NCI-H2171 (cell line): ENCODE results near the gene CLEC9A.

Experiments used
- DNase-seq: peaks from one replicate; lab custom pipeline; 2025; lab: John Stamatoyannopoulos, UW

CLEC9A gene

DNA sequence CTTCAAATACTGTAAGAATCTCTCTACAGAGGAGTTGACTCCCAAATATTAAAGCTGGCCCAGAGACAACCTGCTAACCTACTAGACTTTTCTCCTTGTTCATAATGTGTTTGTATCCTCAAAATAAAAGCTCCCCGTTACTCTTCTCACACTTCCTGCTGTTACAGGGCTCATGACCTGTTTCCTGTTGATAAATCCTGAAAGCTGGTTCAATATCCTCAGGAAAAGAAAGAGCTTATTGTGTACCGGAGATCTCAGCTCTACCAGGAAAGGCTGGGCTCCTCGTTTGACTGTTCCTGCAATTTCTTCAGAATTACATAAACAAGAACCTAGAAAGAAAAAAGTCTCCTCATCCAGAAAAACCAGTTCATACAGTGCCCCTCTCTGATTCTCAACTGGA lies 37.5 kb downstream of the CLEC9A start:
- DNase-seq: no peak

DNA sequence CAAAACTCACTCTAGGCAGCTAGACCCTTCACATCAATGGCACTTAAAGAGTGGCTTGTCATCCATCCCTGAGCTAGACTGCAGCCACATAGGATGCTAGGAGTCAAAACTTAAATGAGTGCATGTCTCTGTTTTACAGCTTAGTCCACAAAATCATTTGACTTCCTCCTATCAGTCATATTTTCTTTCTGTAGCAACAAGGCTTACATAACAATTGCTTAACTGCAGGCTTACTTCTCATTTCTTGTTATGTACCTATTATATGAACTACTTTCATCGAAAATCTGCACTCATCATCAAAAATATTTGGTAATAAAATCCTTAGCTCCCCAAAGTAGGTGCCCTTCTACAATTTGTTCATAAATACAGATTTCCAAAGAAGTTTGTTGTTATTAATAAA lies 38.2 kb downstream of the CLEC9A start:
- no peak for DNase-seq

- no peak for DNase-seq
These were observed 38.6 kb downstream of the CLEC9A start for GRCh38 chr12:10069099-10069498.

DNA sequence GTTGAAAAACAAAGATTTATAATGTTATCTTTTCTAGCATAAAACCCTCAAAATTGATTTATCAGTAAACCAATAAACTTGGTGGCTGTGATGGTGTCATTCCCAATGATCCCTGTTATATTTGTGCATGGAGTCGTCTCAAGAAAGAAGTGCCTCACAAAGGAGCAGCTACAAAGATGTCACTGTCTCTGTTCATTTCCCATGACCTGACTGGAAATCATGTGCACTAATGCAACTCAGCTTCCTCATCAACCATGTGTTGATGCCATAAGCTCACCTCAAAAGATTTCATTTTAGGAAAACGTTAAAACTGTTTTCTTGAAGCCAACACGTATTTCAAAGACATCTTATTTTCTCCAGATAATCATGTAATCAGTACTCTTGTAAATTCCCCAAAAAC lies 39.5 kb downstream of the CLEC9A start:
- no peak for DNase-seq

DNA sequence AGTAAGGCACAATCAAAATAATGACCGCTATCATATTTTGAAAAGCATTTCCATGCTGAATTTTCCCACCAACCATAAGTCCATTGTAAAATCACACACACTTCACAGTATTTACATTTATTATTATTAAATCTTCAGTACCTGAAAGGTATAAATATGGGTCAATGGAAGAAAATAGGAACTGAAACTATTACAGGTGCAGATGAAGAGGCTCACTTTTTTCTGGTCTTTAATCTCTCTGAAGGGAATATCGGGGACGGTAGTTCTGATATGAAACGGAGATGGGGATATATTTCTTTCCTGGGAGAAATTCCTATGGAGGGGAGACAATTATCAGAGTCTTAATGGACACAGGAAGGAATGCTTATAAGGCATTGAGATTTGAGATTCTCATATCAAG lies 39.9 kb downstream of the CLEC9A start:
- DNase-seq: no peak

- DNase-seq: no peak
These were observed 41.6 kb downstream of the CLEC9A start for GRCh38 chr12:10072131-10072530.

GRCh38 chr12:10073261-10073660 lies 42.8 kb downstream of the CLEC9A start:
- no peak for DNase-seq

DNA sequence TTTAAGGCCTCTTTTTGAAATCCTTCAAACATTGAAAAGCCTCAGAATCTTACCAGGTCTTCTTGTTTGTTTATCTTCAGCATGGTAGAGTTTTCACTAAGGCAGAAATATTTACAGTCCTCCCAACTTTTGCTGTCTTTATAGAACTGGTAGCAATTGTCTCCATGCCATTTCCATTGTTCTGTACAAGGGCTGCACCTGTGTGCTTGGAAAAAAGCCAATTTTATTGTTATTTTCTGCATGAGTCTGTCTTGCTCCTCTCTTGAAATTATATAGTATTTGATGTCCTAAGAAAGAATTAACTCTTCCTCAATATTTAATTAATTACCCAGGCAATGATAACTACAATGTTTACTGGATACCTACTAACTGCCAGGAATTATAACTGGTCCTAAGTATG lies 45.0 kb downstream of the CLEC9A start:
- no peak for DNase-seq

DNA sequence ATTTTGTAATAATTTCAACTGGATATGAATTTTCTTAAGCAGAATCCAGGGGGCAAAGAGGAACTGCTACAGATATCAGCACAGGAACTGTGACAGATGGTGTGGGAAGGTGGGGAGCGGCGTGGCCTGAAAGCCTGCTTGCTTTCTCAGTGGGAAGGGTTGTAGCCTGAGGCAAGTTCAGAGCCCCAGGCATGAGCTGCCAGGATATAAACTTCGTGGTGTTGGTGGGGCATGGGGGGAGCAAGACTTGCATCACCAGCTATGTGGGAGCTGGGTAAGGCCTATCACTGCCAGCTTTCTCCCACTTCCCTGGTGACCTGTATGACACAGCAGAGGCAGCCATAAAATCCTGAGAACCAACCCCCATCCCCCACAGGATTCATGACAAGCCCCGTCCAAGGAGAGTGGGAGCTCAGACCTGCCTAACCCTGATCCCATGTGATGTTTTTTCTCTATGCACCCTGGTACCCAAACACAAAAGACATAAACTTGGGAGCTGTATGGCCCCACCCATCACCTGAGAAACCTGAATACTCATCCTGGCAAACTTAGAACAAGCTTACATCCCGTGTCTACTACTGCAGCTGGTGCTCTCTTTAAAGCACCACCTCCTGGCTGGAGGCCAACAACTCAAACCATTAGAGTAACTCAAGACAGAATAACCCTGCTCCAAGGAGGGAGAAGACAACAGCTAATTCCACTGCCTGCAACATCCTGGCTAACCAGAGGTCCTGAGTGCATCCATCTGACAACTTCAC lies 51.8 kb downstream of the CLEC9A start:
- no peak for DNase-seq

- DNase-seq: no peak
These were observed 54.3 kb downstream of the CLEC9A start for GRCh38 chr12:10084733-10085132.

DNA sequence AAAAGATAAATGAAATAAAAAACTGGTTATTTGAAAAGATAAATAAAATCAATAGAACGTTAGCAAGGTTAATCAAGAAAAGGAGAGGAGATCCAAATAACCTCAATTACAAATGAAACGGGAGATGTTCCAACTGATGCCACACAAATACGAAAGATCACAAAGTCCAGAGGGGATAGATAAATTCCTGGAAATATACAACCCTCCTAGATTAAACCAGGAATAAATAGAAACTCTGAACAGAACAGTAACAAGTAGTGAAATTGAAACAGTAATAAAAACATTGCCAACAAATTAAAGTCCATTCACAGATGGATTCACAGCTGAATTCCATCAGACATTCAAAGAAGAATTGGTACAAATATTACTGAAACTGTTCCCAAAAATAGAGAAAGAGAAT lies 55.9 kb downstream of the CLEC9A start:
- no peak for DNase-seq

DNA sequence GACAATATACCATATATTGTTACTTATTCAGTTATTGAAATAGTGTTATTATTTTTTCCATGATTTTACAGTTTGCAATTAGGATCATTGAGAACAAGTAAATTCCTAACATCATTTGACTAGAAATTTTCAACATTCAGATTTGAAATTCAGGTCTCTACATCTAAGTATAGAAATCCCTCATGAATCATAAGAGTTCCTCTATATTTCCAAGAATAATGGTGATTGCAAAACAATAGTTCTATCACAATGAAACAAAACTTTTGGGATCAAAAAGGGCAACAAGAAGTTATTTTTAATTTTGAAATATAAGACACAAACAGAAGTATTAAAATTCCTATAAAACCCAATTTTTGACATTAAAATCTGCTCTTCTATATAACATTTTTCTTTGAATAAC lies 57.5 kb downstream of the CLEC9A start:
- DNase-seq: no peak

GRCh38 chr12:10088955-10089900 lies 58.7 kb downstream of the CLEC9A start:
- DNase-seq: no peak

DNA sequence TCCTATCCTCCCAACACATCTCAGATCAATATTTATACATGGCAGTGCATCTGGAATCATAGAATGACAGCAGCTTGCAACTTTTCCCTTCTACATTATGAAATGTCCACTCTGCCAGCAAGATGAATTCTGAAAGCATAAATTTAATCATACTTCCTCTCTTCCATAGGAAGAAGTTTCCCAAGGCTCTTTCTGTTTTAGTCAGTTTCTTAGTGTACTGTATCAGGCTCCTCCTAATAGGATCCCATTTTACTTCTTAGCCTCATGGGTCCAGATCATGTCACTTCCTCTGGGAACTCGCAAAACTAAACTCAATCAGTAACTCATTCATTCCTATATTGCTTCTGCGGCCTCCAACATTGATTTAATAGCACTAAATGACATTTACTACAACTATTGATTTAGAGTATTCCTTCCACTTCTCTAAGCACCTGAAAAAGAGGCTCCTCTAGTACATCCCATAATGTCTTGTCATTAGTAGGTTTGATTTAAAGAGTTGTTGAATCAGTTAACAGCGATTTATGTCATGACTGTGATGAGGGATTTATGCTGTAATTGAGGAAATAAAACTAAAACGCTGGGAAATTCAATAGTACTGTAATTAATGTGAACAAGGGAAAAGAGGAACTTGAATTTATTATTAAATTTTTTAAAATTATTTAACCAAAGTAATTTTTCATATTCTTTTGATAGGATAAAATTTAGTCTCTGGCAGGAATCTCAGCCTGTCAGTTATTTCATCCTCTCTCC lies 64.3 kb downstream of the CLEC9A start:
- no peak for DNase-seq

GRCh38 chr12:10095971-10096370 lies 65.5 kb downstream of the CLEC9A start:
- no peak for DNase-seq

- DNase-seq: no peak
These were observed 67.0 kb downstream of the CLEC9A start for GRCh38 chr12:10097521-10097920.

DNA sequence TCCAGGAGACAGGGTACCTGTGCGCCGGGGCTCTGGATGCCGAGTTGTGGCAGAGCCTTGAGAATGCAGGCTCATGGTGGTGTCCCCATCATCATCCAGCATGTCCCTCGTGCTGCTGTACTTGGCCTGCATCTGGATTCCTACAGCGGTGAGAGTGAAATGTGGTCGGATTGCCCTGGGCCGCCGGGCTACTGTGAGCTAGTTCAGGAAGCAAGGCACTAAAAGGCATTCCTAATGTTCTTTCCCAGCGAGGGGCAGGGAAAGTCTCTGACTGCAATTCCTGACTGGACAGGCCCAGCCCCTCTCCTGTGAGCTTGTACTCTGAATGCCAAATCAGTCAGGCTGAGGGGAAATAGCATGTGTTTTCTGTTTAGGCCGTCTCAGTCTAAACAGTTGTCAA lies 68.3 kb downstream of the CLEC9A start, which contains the start of gene CLEC1A:
Gene CLEC1A, minus strand, starts transcription at position 195 of the 400 bp plus-strand sequence. Its CDS starts 63 bp downstream, at position 132.
- DNase-seq: no peak

DNA sequence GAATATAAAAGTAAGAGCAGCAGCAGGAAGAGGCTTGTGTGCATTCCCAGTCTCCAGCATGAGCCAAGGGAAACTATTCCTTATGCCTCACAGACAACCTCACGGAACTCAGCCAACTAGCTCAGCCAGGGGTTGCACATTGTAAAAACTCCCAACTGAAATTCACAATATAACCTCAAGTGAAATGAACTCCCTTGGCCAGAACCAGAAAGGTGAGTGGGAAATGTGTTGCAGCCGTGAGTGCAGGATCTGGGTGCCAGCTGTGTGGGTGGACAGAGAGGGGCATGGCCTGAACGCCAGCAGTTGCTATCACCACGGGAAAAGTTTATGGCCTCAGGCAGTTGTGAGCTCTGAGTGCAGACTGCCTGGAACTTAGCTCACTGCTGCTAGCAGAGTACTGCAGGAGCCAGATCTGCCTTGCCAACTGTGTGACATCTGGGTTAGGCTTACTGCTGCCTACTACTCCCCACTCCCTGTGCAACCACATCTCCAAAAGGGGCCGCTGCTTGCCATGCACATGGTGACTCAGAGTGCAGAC lies 70.6 kb downstream of the CLEC9A start:
- DNase-seq: no peak

DNA sequence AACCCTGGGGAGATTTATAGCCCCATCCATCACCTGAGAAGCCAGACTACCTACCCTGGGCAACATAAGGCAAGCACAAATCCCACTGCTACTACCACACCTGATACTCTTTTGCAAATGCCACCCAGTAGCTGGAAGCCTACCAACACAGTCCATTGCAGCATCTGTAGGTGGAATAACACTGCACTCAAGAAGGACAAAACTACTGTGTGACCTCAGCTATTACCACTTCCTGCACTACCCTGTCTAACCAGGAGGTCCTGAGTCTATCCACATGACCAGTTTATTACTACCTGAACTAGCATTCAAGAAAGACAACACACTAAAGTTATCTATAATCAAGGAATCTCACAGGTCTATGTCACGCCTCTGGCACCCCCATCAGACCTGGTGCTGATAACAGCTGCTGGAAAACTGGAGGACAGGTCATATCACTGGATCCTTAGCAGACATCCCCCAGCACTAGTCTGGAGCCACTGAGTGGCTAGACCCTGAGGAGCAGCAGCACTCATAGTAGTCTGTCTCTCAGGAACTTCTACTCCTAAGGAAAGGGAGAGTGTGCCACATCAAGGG lies 71.3 kb downstream of the CLEC9A start:
- DNase-seq: no peak

GRCh38 chr12:10102322-10102721 lies 71.8 kb downstream of the CLEC9A start:
- DNase-seq: no peak

GRCh38 chr12:10110256-10110844 lies 79.9 kb downstream of the CLEC9A start:
- DNase-seq: no peak
